Measurements from ENCODE around the gene GLYR1.

Gene GLYR1

DNA sequence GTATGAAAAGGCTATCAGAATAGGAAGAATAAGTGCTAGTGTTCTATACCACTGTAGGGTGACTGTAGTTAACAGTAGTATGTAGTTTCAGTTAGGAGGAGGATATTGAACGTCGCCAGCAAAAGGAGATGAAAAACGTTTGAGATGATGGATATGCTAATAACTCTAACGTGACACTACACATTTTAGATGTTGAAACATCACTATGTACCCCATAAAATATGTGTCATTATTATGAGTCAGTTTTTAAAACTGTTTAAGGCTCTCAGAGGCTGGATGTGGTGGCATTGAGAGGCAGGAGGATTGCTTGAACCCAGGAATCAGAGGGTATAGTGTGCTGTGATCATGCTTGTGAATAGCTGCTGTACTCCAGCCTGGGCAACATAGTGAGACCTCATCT is 32.0 kb upstream of the GLYR1 start:
- DNase-seq (ENCODE audit: low spot score), result no peak

GRCh38 chr16:4877380-4877685 is 30.2 kb upstream of the GLYR1 start:
- DNase-seq (ENCODE audit: low spot score), result no peak

GRCh38 chr16:4876646-4877379 is 29.7 kb upstream of the GLYR1 start:
- no peak for DNase-seq (ENCODE audit: low spot score)

- DNase-seq (ENCODE audit: low spot score), result no peak
These were observed 27.6 kb upstream of the GLYR1 start for GRCh38 chr16:4874666-4875065.

DNA sequence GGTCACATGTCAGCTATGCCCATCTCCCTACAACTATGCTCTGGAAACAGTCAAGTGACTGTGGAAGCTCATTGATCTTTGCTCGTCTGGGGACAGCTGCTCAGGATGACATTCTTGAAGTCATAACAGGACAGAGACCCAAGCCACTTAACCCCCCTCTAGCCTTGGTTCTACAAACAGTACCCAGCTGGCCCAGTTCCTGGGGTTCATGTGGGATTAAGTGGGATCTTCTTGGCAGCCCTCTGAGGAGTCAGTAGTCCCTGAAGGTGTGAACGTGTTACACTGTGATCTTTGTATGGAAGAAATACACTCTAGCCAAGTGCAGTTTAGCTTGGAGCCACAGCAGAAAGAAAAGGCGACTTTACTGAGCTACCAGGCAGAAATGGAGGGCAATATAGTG is 26.0 kb upstream of the GLYR1 start:
- DNase-seq (ENCODE audit: low spot score), result no peak

GRCh38 chr16:4871071-4871470 is 24.0 kb upstream of the GLYR1 start:
- DNase-seq (ENCODE audit: low spot score), result no peak

DNA sequence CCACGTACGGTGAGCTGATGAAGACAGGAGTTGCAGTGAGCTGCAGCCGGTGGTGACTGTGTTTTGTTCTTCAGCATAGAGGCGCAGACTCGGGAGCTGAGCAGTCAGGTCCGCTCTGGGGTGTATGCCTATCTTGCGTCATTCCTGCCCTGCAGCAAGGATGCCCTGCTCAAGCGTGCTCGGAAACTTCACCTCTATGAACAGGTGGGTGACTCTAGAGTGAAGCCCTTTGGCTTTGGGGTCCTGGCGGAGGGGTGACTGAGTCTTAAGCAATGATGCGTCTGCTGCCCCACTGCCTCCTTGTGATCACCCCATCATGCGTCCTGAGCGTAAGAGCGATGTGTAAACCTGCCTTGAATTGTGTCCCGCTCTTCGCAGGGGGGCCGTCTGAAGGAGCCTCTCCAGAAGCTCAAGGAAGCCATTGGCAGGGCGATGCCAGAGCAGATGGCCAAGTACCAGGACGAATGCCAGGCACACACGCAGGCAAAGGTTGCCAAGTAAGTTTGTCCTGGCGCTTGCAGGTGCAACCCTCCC is 23.1 kb upstream of the GLYR1 start:
- DNase-seq (ENCODE audit: low spot score), result no peak

DNA sequence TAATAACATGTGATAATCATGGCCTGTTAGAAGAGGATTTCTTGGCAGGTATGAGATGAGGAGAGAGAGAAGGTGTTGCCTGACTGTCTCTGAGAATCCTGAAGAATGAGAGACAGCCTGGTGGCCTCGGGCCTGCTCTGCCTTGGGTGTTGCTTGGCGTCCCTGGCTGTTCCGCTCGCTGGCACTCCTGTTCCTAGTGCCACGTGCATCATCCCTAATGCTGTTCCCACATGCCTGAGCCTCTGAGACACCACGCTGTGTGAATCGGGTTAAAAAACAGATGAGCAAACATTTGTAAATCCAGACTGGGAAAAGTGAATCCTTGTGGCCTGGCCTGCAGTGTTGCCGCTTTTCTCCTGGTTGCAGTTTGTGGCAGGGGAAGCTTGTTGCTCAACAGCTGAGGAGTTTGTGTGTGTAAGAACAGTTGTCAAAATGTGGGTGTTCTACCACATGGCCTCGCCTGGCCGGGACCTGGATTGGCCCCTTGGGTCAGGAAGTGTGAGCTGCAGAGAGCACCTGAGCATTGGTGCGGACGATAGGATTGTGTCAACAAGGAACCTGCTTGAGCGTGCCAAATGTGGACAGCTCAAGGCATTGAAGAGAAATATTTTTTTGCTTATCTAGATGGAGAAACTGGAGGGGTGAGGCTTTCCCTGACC is 22.2 kb upstream of the GLYR1 start:
- no peak for DNase-seq (ENCODE audit: low spot score)

DNA sequence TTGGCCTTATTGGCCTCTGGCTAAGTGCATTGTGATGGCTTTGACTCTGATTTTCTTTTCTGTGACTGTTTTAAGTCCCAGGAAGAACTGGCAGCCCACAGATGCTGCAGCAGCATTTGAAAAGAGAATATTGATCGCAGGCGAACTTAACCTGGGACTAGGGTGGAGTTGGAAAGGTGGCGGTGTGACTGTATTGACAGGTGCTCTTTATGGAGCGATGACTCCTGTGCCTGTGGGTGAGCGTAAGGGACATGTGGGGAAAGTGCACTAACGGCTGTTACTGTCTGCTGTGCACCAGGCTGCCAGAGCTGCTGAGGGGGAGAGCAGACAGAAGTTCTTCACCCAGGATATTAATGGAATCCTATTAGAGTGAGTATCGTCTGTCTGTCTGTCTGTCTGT is 21.4 kb upstream of the GLYR1 start:
- DNase-seq (ENCODE audit: low spot score), result no peak

GRCh38 chr16:4868026-4868425 is 20.9 kb upstream of the GLYR1 start:
- no peak for DNase-seq (ENCODE audit: low spot score)

GRCh38 chr16:4866586-4866985 is 19.5 kb upstream of the GLYR1 start:
- no peak for DNase-seq (ENCODE audit: low spot score)

DNA sequence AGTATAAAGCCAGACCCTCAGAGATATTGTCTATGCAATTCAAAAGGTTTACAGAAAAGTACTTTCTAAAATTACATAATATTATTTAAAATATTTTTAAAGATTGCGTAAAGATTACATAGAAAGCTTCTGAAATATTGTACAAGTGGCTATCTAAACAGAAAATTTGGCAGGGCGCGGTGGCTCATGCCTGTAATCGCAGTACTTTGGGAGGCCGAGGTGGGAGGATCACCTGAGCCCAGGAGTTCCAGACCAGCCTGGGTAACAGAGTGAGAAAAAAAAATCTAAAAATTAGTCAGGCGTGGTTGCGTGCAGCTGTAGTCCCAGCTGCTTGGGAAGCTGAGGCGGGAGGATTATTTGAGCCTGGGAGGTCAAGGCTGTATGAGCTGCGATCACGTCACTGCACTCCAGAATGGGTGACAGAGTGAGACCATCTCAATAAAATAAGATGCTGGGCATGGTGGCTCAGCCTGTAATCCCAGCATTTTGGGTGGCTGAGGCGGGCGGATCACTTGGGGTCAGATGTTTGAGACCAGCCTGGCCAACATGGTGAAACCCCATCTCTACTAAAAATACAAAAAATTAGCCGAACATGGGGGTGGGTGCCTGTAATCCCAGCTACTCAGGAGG is 18.3 kb upstream of the GLYR1 start:
- DNase-seq (ENCODE audit: low spot score), result no peak

DNA sequence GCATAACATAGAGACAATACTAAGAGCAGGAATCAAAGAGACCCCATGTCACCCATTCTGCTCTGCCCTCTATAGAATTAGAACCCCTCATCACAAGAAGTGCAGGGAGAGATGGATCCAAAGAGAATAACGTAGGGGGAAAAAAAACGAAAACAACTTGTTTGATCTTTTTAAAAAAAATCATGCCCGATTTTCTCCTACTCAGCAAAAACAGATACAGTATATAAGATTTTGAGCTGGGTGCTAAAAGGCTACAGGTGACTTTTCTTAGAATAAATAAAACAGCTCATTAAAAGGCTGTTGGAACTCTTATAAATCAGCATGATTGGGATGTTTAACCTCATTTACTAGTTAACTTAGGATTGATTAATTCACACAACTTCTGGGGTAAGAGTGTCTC is 17.6 kb upstream of the GLYR1 start:
- no peak for DNase-seq (ENCODE audit: low spot score)

- no peak for DNase-seq (ENCODE audit: low spot score)
These were observed 15.6 kb upstream of the GLYR1 start for GRCh38 chr16:4862639-4863038.

GRCh38 chr16:4860727-4861342 is 13.7 kb upstream of the GLYR1 start:
- no peak for DNase-seq (ENCODE audit: low spot score)

DNA sequence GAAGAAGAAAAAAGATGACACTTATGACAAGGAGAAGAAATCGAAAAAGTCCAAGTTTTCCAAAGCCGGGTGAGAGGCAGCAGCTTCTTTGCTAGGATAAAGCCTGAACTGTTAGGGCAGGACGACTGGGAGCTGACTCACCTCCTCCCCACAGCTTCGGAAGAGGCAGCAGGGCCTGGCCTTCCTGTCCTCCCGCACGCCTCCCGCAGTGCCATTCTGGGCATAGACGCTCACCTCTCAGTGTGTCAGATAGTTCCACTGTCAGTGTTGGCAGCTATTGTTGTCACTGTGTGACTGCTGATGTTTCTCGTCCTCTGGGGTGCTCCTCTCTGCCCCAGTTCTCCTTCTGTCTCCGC is 12.8 kb upstream of the GLYR1 start:
- no peak for DNase-seq (ENCODE audit: low spot score)

- DNase-seq (ENCODE audit: low spot score), result no peak
These were observed 12.3 kb upstream of the GLYR1 start for GRCh38 chr16:4859190-4859899.

DNA sequence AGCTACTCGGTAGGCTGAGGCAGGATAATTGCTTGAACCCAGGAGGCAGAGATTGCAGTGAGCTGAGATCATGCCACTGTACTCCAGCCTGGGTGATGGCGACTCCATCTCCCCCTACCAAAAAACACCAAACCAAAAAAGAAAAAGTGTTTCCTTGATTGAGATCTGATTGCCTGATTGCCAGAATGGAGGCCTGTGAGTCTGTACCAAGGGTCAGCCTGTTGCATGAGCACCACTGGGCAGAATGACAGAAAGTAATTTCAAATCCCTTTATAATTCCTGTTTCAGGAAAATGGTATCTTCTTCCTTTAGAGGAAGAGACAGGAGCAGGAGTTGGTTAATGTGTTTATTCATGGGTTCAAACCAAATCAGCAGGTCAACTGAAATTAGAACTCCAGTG is 8.7 kb upstream of the GLYR1 start:
- DNase-seq (ENCODE audit: low spot score), result no peak

DNA sequence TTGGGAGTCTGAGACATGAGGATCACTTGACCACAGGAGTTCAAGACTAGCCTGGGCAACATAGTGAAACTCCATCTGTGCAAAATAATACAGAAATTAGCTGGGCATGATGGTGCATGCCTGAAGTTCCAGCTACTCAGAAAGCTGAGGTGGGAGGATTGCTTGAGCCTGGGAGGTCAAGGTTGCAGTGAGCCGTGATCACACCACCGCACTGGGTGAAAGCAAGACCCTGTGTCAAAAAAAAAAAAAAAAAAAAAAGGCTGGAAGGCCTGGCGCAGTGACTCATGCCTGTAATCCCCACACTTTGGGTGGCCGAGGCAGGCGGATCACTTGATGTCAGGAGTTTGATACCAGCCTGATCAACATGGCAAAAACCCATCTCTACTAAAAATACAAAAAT is 8.3 kb upstream of the GLYR1 start:
- no peak for DNase-seq (ENCODE audit: low spot score)

GRCh38 chr16:4852221-4852872 is 5.3 kb upstream of the GLYR1 start:
- DNase-seq (ENCODE audit: low spot score), result no peak

- DNase-seq (ENCODE audit: low spot score), result no peak
These were observed 3.1 kb upstream of the GLYR1 start for GRCh38 chr16:4850211-4850610.

All from NAMALWA (cell line).